HepG2 (cell line): ENCODE data around the gene ZNF813. TPM values are rescaled to one million over a fixed set of nuclear protein-coding genes. Genes with fewer than 3 reads are reported as not detected.

Source experiments
- ARID5B ChIP-seq: IDR thresholded peaks from 2 replicates; pipeline ENCODE4 v1.4.0; 2020; ENCODE audit warnings: mild to moderate bottlenecking, missing genetic modification reagents
- DPF2 ChIP-seq: sonication (generic); formaldehyde crosslinking; IDR thresholded peaks from 2 replicates; pipeline ENCODE4 v1.4.0; 2020; ENCODE audit warnings: mild to moderate bottlenecking, low read depth, missing genetic modification reagents, borderline replicate concordance
- HOXA5 ChIP-seq: sonication (generic); formaldehyde crosslinking; IDR thresholded peaks from 2 replicates; pipeline ENCODE4 v1.4.0; 2020; ENCODE audit warnings: missing genetic modification reagents
- JUND ChIP-seq: sonication (generic); formaldehyde crosslinking; IDR thresholded peaks from 2 replicates; pipeline ENCODE4 v1.8.0; 2022; ENCODE audit warnings: mild to moderate bottlenecking, missing genetic modification reagents
- NCOA5 ChIP-seq: sonication (generic); formaldehyde crosslinking; IDR thresholded peaks from 2 replicates; pipeline ENCODE4 v1.4.0; 2020; ENCODE audit warnings: missing genetic modification reagents
- POLR2AphosphoS5 ChIP-seq: IDR thresholded peaks from 2 replicates; pipeline ENCODE4 v1.6.1; 2012; ENCODE audit warnings: low read depth, low read length
- RBM22 ChIP-seq: fragments of 200-400 bp; formaldehyde crosslinking; optimal IDR thresholded peaks from 2 replicates; pipeline ENCODE3; 2017; ENCODE audit warnings: mild to moderate bottlenecking, low read length, moderate library complexity
- RFXAP ChIP-seq: sonication (generic); formaldehyde crosslinking; IDR thresholded peaks from 2 replicates; pipeline ENCODE4 v1.4.0; 2020; ENCODE audit warnings: missing genetic modification reagents, borderline replicate concordance
- SSRP1 ChIP-seq: IDR thresholded peaks from 2 replicates; pipeline ENCODE4 v1.6.1; 2016; ENCODE audit warnings: control low read depth
- TMF1 ChIP-seq: sonication (generic); formaldehyde crosslinking; IDR thresholded peaks from 2 replicates; pipeline ENCODE4 v1.8.1; 2022; ENCODE audit warnings: low read depth, missing genetic modification reagents
- ZBTB38 ChIP-seq: sonication (generic); formaldehyde crosslinking; IDR thresholded peaks from 2 replicates; pipeline ENCODE4 v1.5.1; 2020; ENCODE audit warnings: mild to moderate bottlenecking, missing genetic modification reagents
- ZNF362 ChIP-seq: sonication (generic); formaldehyde crosslinking; IDR thresholded peaks from 2 replicates; pipeline ENCODE4 v1.4.0; 2020; ENCODE audit warnings: missing genetic modification reagents, mild to moderate bottlenecking, borderline replicate concordance
- ZNF775 ChIP-seq: sonication (generic); formaldehyde crosslinking; IDR thresholded peaks from 2 replicates; pipeline ENCODE4 v1.4.0; 2020; ENCODE audit warnings: missing genetic modification reagents, mild to moderate bottlenecking, moderate library complexity, borderline replicate concordance
- ZNF780A ChIP-seq: sonication (generic); formaldehyde crosslinking; IDR thresholded peaks from 2 replicates; pipeline ENCODE4 v1.8.0; 2022; ENCODE audit warnings: mild to moderate bottlenecking, missing genetic modification reagents, moderate library complexity
- ZNF782 ChIP-seq: sonication (generic); formaldehyde crosslinking; IDR thresholded peaks from 2 replicates; pipeline ENCODE4 v1.4.0; 2020; ENCODE audit warnings: missing genetic modification reagents, mild to moderate bottlenecking, borderline replicate concordance
- polyA plus RNA-seq, 8 experiments: library from polyadenylated mRNA; depleted of rRNA in 3 of 8; stranded (reverse) in 7 of 8; unstranded in 1 of 8; fragments of >200 nt; fragmentation: Illumina TruSeq in 4 of 8; extraction: Trizol in 4 of 8; gene quantifications; 2 replicates each; pipeline versions ENCODE4 v1.2.1 to v1.2.3, GENCODE V29; 2011 to 2016; ENCODE audit warnings: low read depth in 4 of 8, missing spikeins in 1 of 8, mixed read lengths in 1 of 8; ENCODE audit not compliant: insufficient read depth in 1 of 8
- total RNA-seq, 5 experiments: library from RNA; depleted of rRNA; stranded (reverse); fragments of >200 nt; fragmentation: Illumina TruSeq; extraction: Trizol; gene quantifications; 2 replicates each; pipeline ENCODE4 v1.2.3, GENCODE V29; 2016; ENCODE audit warnings: low read depth in 1 of 5
- TF ChIP-seq, protein P1 (sequence below): IDR thresholded peaks from 2 replicates; pipeline ENCODE4 v1.6.1; 2012; ENCODE audit warnings: inconsistent platforms
- TF ChIP-seq, protein P2 (sequence below): sonication (generic); formaldehyde crosslinking; conservative IDR thresholded peaks from 2 replicates; pipeline ENCODE4 v1.8.0; 2022; ENCODE audit warnings: mild to moderate bottlenecking, moderate library complexity, missing genetic modification reagents
- TF ChIP-seq, protein P3 (sequence below): sonication (generic); formaldehyde crosslinking; IDR thresholded peaks from 2 replicates; pipeline ENCODE4 v1.8.1; 2022; ENCODE audit warnings: mild to moderate bottlenecking, missing genetic modification reagents
- TF ChIP-seq, protein P4 (sequence below): sonication (generic); formaldehyde crosslinking; IDR thresholded peaks from 2 replicates; pipeline ENCODE4 v1.5.0; 2020; ENCODE audit warnings: missing genetic modification reagents

ZNF813 gene
- total and polyA plus RNA-seq, 2 of the 13 experiments (the other 11 are each of a cell fraction or from before 2014, with no cell fraction given), result 2.1 to 8.9 TPM

- peak; percentile 46; the same call in 1 of the 2 replicates for TF ChIP-seq ZNF782 (CRISPR knock-in tag)
- TF ChIP-seq, protein P1, sequence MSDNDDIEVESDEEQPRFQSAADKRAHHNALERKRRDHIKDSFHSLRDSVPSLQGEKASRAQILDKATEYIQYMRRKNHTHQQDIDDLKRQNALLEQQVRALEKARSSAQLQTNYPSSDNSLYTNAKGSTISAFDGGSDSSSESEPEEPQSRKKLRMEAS, result peak; percentile 91
- TF ChIP-seq ARID5B, result no peak; the same call in 1 of the 2 replicates
- TF ChIP-seq SSRP1 (CRISPR knock-in tag), result no peak
- TF ChIP-seq DPF2 (CRISPR knock-in tag), result no peak
- TF ChIP-seq RFXAP (CRISPR knock-in tag), result no peak; the same call in 1 of the 2 replicates
- TF ChIP-seq ZNF775 (CRISPR knock-in tag), result no peak
- no peak for TF ChIP-seq JUND (CRISPR knock-in tag)
- TF ChIP-seq ZNF780A, result no peak; the same call in 1 of the 2 replicates
- peak; percentile 40 for TF ChIP-seq ZNF362
- peak; percentile 55 for TF ChIP-seq RBM22
- TF ChIP-seq POLR2AphosphoS5, result peak; percentile 56
- TF ChIP-seq, protein P2, sequence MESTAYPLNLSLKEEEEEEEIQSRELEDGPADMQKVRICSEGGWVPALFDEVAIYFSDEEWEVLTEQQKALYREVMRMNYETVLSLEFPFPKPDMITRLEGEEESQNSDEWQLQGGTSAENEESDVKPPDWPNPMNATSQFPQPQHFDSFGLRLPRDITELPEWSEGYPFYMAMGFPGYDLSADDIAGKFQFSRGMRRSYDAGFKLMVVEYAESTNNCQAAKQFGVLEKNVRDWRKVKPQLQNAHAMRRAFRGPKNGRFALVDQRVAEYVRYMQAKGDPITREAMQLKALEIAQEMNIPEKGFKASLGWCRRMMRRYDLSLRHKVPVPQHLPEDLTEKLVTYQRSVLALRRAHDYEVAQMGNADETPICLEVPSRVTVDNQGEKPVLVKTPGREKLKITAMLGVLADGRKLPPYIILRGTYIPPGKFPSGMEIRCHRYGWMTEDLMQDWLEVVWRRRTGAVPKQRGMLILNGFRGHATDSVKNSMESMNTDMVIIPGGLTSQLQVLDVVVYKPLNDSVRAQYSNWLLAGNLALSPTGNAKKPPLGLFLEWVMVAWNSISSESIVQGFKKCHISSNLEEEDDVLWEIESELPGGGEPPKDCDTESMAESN (CRISPR knock-in tag), result 0 out of 2 replicates have a peak, but pooled peaks have one; percentile 33
- TF ChIP-seq, protein P3, sequence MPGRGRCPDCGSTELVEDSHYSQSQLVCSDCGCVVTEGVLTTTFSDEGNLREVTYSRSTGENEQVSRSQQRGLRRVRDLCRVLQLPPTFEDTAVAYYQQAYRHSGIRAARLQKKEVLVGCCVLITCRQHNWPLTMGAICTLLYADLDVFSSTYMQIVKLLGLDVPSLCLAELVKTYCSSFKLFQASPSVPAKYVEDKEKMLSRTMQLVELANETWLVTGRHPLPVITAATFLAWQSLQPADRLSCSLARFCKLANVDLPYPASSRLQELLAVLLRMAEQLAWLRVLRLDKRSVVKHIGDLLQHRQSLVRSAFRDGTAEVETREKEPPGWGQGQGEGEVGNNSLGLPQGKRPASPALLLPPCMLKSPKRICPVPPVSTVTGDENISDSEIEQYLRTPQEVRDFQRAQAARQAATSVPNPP (CRISPR knock-in tag), result 0 out of 2 replicates have a peak, but pooled peaks have one; percentile 41
- TF ChIP-seq, protein P4, sequence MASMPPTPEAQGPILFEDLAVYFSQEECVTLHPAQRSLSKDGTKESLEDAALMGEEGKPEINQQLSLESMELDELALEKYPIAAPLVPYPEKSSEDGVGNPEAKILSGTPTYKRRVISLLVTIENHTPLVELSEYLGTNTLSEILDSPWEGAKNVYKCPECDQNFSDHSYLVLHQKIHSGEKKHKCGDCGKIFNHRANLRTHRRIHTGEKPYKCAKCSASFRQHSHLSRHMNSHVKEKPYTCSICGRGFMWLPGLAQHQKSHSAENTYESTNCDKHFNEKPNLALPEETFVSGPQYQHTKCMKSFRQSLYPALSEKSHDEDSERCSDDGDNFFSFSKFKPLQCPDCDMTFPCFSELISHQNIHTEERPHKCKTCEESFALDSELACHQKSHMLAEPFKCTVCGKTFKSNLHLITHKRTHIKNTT, result no peak
- TF ChIP-seq NCOA5 (CRISPR knock-in tag), result no peak
- peak; percentile 28; the same call in 1 of the 2 replicates for TF ChIP-seq ZBTB38
- 0 out of 2 replicates have a peak, but pooled peaks have one; percentile 18 for TF ChIP-seq HOXA5 (CRISPR knock-in tag)
- TF ChIP-seq TMF1, result peak; percentile 44; the same call in 1 of the 2 replicates
Observed at GRCh38 chr19:53537521-53538377, 70.2 kb downstream of the ZNF813 start, which contains the start of gene ZNF331 (continued).
